ENCODE measurements around the gene LRRC27.

GRCh38 chr10:132336064-132336746, 4.2 kb downstream of the LRRC27 start:
- no peak for TF ChIP-seq EZH2phosphoT487 (IDR thresholded peaks at IDR 0.05; ENCODE audit: insufficient read depth, low read depth)
- TF ChIP-seq EZH2 (IDR thresholded peaks at IDR 0.05; ENCODE audit: insufficient read depth, poor library complexity, severe bottlenecking): no peak
